ENCODE results near the gene KCNQ1.

- TF ChIP-seq, protein P1, sequence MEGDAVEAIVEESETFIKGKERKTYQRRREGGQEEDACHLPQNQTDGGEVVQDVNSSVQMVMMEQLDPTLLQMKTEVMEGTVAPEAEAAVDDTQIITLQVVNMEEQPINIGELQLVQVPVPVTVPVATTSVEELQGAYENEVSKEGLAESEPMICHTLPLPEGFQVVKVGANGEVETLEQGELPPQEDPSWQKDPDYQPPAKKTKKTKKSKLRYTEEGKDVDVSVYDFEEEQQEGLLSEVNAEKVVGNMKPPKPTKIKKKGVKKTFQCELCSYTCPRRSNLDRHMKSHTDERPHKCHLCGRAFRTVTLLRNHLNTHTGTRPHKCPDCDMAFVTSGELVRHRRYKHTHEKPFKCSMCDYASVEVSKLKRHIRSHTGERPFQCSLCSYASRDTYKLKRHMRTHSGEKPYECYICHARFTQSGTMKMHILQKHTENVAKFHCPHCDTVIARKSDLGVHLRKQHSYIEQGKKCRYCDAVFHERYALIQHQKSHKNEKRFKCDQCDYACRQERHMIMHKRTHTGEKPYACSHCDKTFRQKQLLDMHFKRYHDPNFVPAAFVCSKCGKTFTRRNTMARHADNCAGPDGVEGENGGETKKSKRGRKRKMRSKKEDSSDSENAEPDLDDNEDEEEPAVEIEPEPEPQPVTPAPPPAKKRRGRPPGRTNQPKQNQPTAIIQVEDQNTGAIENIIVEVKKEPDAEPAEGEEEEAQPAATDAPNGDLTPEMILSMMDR (IDR thresholded peaks at IDR 0.05 in 2 of 3, conservative IDR thresholded peaks at IDR 0.05 in 1 of 3; ENCODE audit: insufficient read depth in 2 of 3, low read depth in 1 of 3, low read length in 3 of 3), result no peak
- TF ChIP-seq DACH1 (IDR thresholded peaks at IDR 0.05; ENCODE audit: partially characterized antibody) (no peak), CREB1 (IDR thresholded peaks at IDR 0.05) (no peak), CREB1 (CRISPR knock-in tag; IDR thresholded peaks at IDR 0.05) (no peak), RFX5 (IDR thresholded peaks at IDR 0.05; ENCODE audit: low read depth, low read length) (no peak), TCF7L2 (IDR thresholded peaks at IDR 0.05; ENCODE audit: low read depth, low read length) (no peak), GTF2F1 (IDR thresholded peaks at IDR 0.05; ENCODE audit: low read depth, low read length) (no peak), ETV6 (IDR thresholded peaks at IDR 0.05; ENCODE audit: borderline replicate concordance in 1 of 2, low read depth in 2 of 2, low read length in 1 of 2) (no peak), ETV6 (CRISPR knock-in tag; IDR thresholded peaks at IDR 0.05; ENCODE audit: borderline replicate concordance) (no peak), TSHZ1 (CRISPR knock-in tag; IDR thresholded peaks at IDR 0.05) (no peak), CEBPG (CRISPR knock-in tag; IDR thresholded peaks at IDR 0.05) (no peak), CEBPG (tag; conservative IDR thresholded peaks at IDR 0.05 in 1 of 2, IDR thresholded peaks at IDR 0.05 in 1 of 2) (no peak), RBM22 (IDR thresholded peaks at IDR 0.05; ENCODE audit: low read depth, low read length, poor library complexity, severe bottlenecking) (no peak), KDM4B (IDR thresholded peaks at IDR 0.05; ENCODE audit: borderline replicate concordance in 2 of 2, low read depth in 1 of 2) (no peak)
- TF ChIP-seq, protein P2, sequence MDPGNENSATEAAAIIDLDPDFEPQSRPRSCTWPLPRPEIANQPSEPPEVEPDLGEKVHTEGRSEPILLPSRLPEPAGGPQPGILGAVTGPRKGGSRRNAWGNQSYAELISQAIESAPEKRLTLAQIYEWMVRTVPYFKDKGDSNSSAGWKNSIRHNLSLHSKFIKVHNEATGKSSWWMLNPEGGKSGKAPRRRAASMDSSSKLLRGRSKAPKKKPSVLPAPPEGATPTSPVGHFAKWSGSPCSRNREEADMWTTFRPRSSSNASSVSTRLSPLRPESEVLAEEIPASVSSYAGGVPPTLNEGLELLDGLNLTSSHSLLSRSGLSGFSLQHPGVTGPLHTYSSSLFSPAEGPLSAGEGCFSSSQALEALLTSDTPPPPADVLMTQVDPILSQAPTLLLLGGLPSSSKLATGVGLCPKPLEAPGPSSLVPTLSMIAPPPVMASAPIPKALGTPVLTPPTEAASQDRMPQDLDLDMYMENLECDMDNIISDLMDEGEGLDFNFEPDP (CRISPR knock-in tag; IDR thresholded peaks at IDR 0.05), result no peak
Observed at GRCh38 chr11:2592559-2593392, 148.0 kb downstream of the KCNQ1 start.
